Measurements from ENCODE around the gene IRS1. TPM values are rescaled to one million over a fixed set of nuclear protein-coding genes. Genes with fewer than 3 reads are reported as not detected.

Gene IRS1
- total and polyA plus RNA-seq, 2 experiments from 2014 or later = 10.9 to 25.6 TPM

DNA sequence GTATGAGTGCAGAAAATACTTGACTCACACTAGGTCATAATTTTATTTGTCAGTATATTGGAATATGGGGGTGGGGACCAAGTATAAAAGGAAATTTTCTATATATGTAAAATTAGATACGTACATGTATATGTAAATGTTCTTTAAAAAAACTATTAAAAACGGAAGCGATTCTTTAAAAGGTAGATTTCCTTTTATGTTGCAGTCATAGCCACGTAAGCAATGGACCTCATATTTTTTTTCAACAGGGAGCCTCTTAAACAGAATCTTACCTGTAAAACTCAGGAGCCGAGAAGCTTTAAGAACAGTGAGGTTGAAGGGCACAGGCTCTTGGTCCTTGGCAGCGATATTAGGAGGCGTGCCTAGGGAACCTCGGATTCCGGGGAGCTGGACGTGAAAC lies 39.5 kb upstream of the IRS1 start:
- H3K36me3 ChIP-seq (replicated peaks; ENCODE audit: insufficient read depth, low read depth) = no peaks in the 10 kb centered on the region
- H3K27me3 ChIP-seq = no peaks in the 10 kb centered on the region
- H3K27ac ChIP-seq = no peak overlapping the region
- H3K4me1 ChIP-seq (ENCODE audit: insufficient read depth) = peaks cover 22% of the 10 kb centered on the region
- H2AFZ ChIP-seq = no peak overlapping the region
- no peaks in the 10 kb centered on the region for H3K9me3 ChIP-seq (ENCODE audit: low read depth)
- 93% methylated on average over 10 of the region's 10 CpGs for WGBS (ENCODE audit: low lambda C conversion rate, missing lambda C conversion rate)
- no peak overlapping the region for H3K4me3 ChIP-seq
- no peak overlapping the region for H3K4me2 ChIP-seq
- TF ChIP-seq EZH2phosphoT487 (IDR thresholded peaks at IDR 0.05; ENCODE audit: low read depth, severe bottlenecking, unreplicated experiment) (no peak), EZH2 (IDR thresholded peaks at IDR 0.05; ENCODE audit: borderline replicate concordance) (no peak)
- TF ChIP-seq, protein P1, sequence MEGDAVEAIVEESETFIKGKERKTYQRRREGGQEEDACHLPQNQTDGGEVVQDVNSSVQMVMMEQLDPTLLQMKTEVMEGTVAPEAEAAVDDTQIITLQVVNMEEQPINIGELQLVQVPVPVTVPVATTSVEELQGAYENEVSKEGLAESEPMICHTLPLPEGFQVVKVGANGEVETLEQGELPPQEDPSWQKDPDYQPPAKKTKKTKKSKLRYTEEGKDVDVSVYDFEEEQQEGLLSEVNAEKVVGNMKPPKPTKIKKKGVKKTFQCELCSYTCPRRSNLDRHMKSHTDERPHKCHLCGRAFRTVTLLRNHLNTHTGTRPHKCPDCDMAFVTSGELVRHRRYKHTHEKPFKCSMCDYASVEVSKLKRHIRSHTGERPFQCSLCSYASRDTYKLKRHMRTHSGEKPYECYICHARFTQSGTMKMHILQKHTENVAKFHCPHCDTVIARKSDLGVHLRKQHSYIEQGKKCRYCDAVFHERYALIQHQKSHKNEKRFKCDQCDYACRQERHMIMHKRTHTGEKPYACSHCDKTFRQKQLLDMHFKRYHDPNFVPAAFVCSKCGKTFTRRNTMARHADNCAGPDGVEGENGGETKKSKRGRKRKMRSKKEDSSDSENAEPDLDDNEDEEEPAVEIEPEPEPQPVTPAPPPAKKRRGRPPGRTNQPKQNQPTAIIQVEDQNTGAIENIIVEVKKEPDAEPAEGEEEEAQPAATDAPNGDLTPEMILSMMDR (IDR thresholded peaks at IDR 0.05; ENCODE audit: poor library complexity) = no peak
- H4K20me1 ChIP-seq (ENCODE audit: insufficient read depth, poor library complexity, severe bottlenecking) = no peaks in the 10 kb centered on the region
- H3K9me2 ChIP-seq (replicated peaks; ENCODE audit: insufficient read depth) = no peaks in the 10 kb centered on the region
- DNase-seq (ENCODE audit: low spot score) = no peak
- peaks cover 37% of the 10 kb centered on the region for H3K79me2 ChIP-seq

DNA sequence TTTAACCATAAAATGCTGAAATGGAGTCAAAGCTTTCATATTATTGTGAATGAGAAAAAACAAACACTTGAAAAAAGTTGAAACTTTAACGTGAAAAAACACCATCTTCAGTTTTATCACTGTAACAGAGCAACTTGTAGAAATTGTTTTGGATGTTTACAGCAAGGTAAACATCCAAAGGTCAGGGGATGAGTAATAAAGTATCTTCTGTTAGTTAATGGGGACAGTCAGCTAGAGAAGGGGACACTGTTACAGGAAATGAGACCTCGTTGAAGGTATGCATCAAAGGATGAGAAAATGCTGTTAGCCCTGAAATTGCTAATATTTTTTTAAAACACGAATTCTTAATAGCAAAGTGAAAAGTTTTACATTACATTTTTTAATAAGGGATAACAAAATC lies 39.1 kb upstream of the IRS1 start:
- Histone ChIP-seq H3K27me3 (no peaks in the 10 kb centered on the region), H3K27ac (no peak overlapping the region), H3K4me2 (no peak overlapping the region), H3K36me3 (replicated peaks; ENCODE audit: insufficient read depth, low read depth) (no peaks in the 10 kb centered on the region), H3K9me2 (replicated peaks; ENCODE audit: insufficient read depth) (no peaks in the 10 kb centered on the region), H4K20me1 (ENCODE audit: insufficient read depth, poor library complexity, severe bottlenecking) (no peaks in the 10 kb centered on the region), H3K79me2 (peaks cover 33% of the 10 kb centered on the region), H3K4me3 (no peak overlapping the region), H3K4me1 (ENCODE audit: insufficient read depth) (peaks cover 22% of the 10 kb centered on the region), H3K9me3 (ENCODE audit: low read depth) (no peaks in the 10 kb centered on the region), H2AFZ (no peak overlapping the region)
- TF ChIP-seq, protein P1 (IDR thresholded peaks at IDR 0.05; ENCODE audit: poor library complexity) = no peak
- TF ChIP-seq EZH2 (IDR thresholded peaks at IDR 0.05; ENCODE audit: borderline replicate concordance) (no peak), EZH2phosphoT487 (IDR thresholded peaks at IDR 0.05; ENCODE audit: low read depth, severe bottlenecking, unreplicated experiment) (no peak)
- DNase-seq (ENCODE audit: low spot score) = no peak
- whole genome bisulfite sequencing (ENCODE audit: low lambda C conversion rate, missing lambda C conversion rate) = 60% methylated on average over 3 of the region's 3 CpGs

DNA sequence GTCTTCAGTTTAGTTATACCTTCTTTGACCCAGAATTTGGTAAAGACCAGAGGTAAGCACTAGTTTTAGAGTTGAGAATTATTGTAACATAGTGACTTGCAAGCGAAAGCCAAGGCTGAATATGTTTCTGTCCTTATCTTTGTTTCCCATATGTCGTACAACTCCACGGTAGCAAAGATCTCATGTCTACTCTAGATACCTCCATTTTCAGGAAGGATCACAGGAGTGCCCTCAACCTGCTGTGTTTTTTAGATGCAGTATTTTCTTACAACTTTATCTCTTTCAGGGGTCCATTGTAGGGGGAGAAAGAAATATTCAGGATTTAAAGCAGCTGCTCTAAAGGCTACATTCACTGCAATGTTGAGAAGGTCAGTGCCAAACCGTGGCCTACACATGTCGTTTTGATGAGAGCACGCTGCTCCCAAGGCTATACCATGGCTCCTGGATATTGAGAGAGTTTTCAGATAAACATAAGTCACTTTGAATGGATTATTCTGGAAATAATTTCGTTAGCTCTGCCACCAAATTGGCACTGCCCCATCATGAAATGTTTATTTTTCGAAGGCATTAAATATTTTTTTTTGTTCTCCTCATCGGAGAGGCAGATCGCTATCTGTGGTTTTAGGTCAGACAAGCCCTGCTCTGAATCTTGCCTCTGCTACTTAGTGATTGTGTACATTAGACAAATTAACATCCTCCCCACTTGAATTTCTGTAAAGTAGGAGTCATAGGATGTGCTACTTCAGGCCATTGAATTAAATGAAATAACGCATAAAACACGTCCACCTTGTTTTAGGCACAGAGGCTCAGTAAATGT lies 38.4 kb upstream of the IRS1 start:
- H3K9me3 ChIP-seq (ENCODE audit: low read depth) = no peaks in the 10 kb centered on the region
- no peaks in the 10 kb centered on the region for H3K36me3 ChIP-seq (replicated peaks; ENCODE audit: insufficient read depth, low read depth)
- H3K9me2 ChIP-seq (replicated peaks; ENCODE audit: insufficient read depth) = no peaks in the 10 kb centered on the region
- H3K27me3 ChIP-seq = no peaks in the 10 kb centered on the region
- no peak overlapping the region for H2AFZ ChIP-seq
- no peak for DNase-seq (ENCODE audit: low spot score)
- no peaks in the 10 kb centered on the region for H4K20me1 ChIP-seq (ENCODE audit: insufficient read depth, poor library complexity, severe bottlenecking)
- no peak overlapping the region for H3K4me3 ChIP-seq
- WGBS (ENCODE audit: low lambda C conversion rate, missing lambda C conversion rate) = 88% methylated on average over 12 of the region's 12 CpGs
- H3K27ac ChIP-seq = no peak overlapping the region
- TF ChIP-seq EZH2phosphoT487 (IDR thresholded peaks at IDR 0.05; ENCODE audit: low read depth, severe bottlenecking, unreplicated experiment) = no peak
- TF ChIP-seq EZH2 (IDR thresholded peaks at IDR 0.05; ENCODE audit: borderline replicate concordance) = no peak
- TF ChIP-seq, protein P1 (IDR thresholded peaks at IDR 0.05; ENCODE audit: poor library complexity) = no peak
- peak overlapping the region; percentile 86 for H3K4me2 ChIP-seq
- peaks cover 22% of the 10 kb centered on the region for H3K4me1 ChIP-seq (ENCODE audit: insufficient read depth)
- peaks cover 29% of the 10 kb centered on the region for H3K79me2 ChIP-seq

Data from hepatocyte (in vitro differentiated cells).